Measurements from ENCODE around the gene NCF2.

Gene NCF2

GRCh38 chr1:183592733-183593132, 2.5 kb upstream of the NCF2 start:
- DNase-seq: no peak
- in situ Hi-C loops (cut with HindIII; ENCODE audit: low pct_ligation_motif_present, low pct_unique_long_range_greater_than_20kb, low sequenced_read_pairs): no loop called here

GRCh38 chr1:183589874-183590243, 400 bp downstream of the NCF2 start:
- in situ Hi-C loops (cut with HindIII; ENCODE audit: low pct_ligation_motif_present, low pct_unique_long_range_greater_than_20kb, low sequenced_read_pairs): no loop called here
- DNase-seq: no peak

- no peak for DNase-seq
- in situ Hi-C loops (cut with HindIII; ENCODE audit: low pct_ligation_motif_present, low pct_unique_long_range_greater_than_20kb, low sequenced_read_pairs): no loop called here
These were observed 875 bp downstream of the NCF2 start for GRCh38 chr1:183589384-183589783.

- in situ Hi-C loops (cut with HindIII; ENCODE audit: low pct_ligation_motif_present, low pct_unique_long_range_greater_than_20kb, low sequenced_read_pairs): no loop called here
- no peak for DNase-seq
These were observed 1.4 kb downstream of the NCF2 start for GRCh38 chr1:183588827-183589226.

- DNase-seq: no peak
- in situ Hi-C loops (cut with HindIII; ENCODE audit: low pct_ligation_motif_present, low pct_unique_long_range_greater_than_20kb, low sequenced_read_pairs): no loop called here
These were observed 3.3 kb downstream of the NCF2 start for GRCh38 chr1:183586926-183587325.

- DNase-seq: no peak
- in situ Hi-C loops (cut with HindIII; ENCODE audit: low pct_ligation_motif_present, low pct_unique_long_range_greater_than_20kb, low sequenced_read_pairs): no loop called here
These were observed 3.8 kb downstream of the NCF2 start for GRCh38 chr1:183586455-183586854.

- DNase-seq: no peak
- in situ Hi-C loops (cut with HindIII; ENCODE audit: low pct_ligation_motif_present, low pct_unique_long_range_greater_than_20kb, low sequenced_read_pairs): no loop called here
These were observed 5.2 kb downstream of the NCF2 start for GRCh38 chr1:183585038-183585437.

GRCh38 chr1:183584147-183584546, 6.1 kb downstream of the NCF2 start:
- DNase-seq: no peak
- in situ Hi-C loops (cut with HindIII; ENCODE audit: low pct_ligation_motif_present, low pct_unique_long_range_greater_than_20kb, low sequenced_read_pairs): no loop called here

- DNase-seq: no peak
- in situ Hi-C loops (cut with HindIII; ENCODE audit: low pct_ligation_motif_present, low pct_unique_long_range_greater_than_20kb, low sequenced_read_pairs): no loop called here
These were observed 6.8 kb downstream of the NCF2 start for GRCh38 chr1:183583466-183583865.

- in situ Hi-C loops (cut with HindIII; ENCODE audit: low pct_ligation_motif_present, low pct_unique_long_range_greater_than_20kb, low sequenced_read_pairs): no loop called here
- DNase-seq: no peak
These were observed 8.1 kb downstream of the NCF2 start for GRCh38 chr1:183582021-183582713.

- in situ Hi-C loops (cut with HindIII; ENCODE audit: low pct_ligation_motif_present, low pct_unique_long_range_greater_than_20kb, low sequenced_read_pairs): no loop called here
- no peak for DNase-seq
These were observed 10.0 kb downstream of the NCF2 start for GRCh38 chr1:183580281-183580682.

- in situ Hi-C loops (cut with HindIII; ENCODE audit: low pct_ligation_motif_present, low pct_unique_long_range_greater_than_20kb, low sequenced_read_pairs): no loop called here
- DNase-seq: no peak
These were observed 11.4 kb downstream of the NCF2 start for GRCh38 chr1:183578856-183579255.

- in situ Hi-C loops (cut with HindIII; ENCODE audit: low pct_ligation_motif_present, low pct_unique_long_range_greater_than_20kb, low sequenced_read_pairs): no loop called here
- no peak for DNase-seq
These were observed 12.3 kb downstream of the NCF2 start for GRCh38 chr1:183577897-183578465.

- no peak for DNase-seq
- in situ Hi-C loops (cut with HindIII; ENCODE audit: low pct_ligation_motif_present, low pct_unique_long_range_greater_than_20kb, low sequenced_read_pairs): no loop called here
These were observed 13.7 kb downstream of the NCF2 start for GRCh38 chr1:183576537-183576936.

- no peak for DNase-seq
- in situ Hi-C loops (cut with HindIII; ENCODE audit: low pct_ligation_motif_present, low pct_unique_long_range_greater_than_20kb, low sequenced_read_pairs): no loop called here
These were observed 14.7 kb downstream of the NCF2 start for GRCh38 chr1:183575606-183576005.

- no peak for DNase-seq
- in situ Hi-C loops (cut with HindIII; ENCODE audit: low pct_ligation_motif_present, low pct_unique_long_range_greater_than_20kb, low sequenced_read_pairs): no loop called here
These were observed 17.5 kb downstream of the NCF2 start for GRCh38 chr1:183572721-183573120.

GRCh38 chr1:183571678-183572268, 18.5 kb downstream of the NCF2 start:
- DNase-seq: no peak
- in situ Hi-C loops (cut with HindIII; ENCODE audit: low pct_ligation_motif_present, low pct_unique_long_range_greater_than_20kb, low sequenced_read_pairs): no loop called here

- no peak for DNase-seq
- in situ Hi-C loops (cut with HindIII; ENCODE audit: low pct_ligation_motif_present, low pct_unique_long_range_greater_than_20kb, low sequenced_read_pairs): no loop called here
These were observed 19.8 kb downstream of the NCF2 start for GRCh38 chr1:183570451-183570850.

GRCh38 chr1:183569801-183570200, 20.5 kb downstream of the NCF2 start:
- no peak for DNase-seq
- in situ Hi-C loops (cut with HindIII; ENCODE audit: low pct_ligation_motif_present, low pct_unique_long_range_greater_than_20kb, low sequenced_read_pairs): no loop called here

- DNase-seq: no peak
- in situ Hi-C loops (cut with HindIII; ENCODE audit: low pct_ligation_motif_present, low pct_unique_long_range_greater_than_20kb, low sequenced_read_pairs): no loop called here
These were observed 21.1 kb downstream of the NCF2 start for GRCh38 chr1:183569141-183569540.
